ENCODE data around the gene SPDYE6.
"Not testable (repeated sequence)": the region's sequence is repeated elsewhere in the genome, so short reads cannot be mapped to it uniquely, and the experiment has no call there.

SPDYE6 gene

DNA sequence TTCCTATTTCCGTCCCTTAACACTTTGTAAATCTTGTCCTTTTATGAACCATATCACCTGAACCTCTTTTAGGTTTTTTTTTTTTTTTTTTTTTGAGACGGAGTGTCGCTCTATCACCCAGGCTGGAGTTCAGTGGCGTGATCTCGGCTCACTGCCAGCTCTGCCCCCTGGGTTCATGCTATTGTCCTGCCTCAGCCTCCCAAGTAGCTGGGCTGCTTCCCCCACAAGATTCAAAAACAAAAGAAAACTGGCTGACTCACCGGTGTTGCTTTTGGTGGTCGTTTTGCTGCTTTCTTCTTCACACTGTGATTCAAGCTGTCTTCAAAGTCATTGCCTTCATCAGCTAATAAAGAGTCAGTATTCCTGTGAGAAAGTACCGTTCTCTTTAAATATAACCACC, 24.6 kb upstream of the SPDYE6 start:
- H3K4me3 Mint-ChIP-seq, H3K36me3 Mint-ChIP-seq, H3K4me1 Mint-ChIP-seq, H3K27ac Mint-ChIP-seq, H3K9me3 Mint-ChIP-seq, H3K27me3 Mint-ChIP-seq: not testable (repeated sequence)

GRCh38 chr7:102376964-102377466, 20.8 kb upstream of the SPDYE6 start:
- Mint-ChIP-seq H3K36me3 (peaks cover 6% of the 10 kb centered on the region), H3K4me1 (peaks cover 6% of the 10 kb centered on the region), H3K27me3 (no peaks in the 10 kb centered on the region), H3K9me3 (no peaks in the 10 kb centered on the region), H3K27ac (no peak overlapping the region), H3K4me3 (no peak overlapping the region)

DNA sequence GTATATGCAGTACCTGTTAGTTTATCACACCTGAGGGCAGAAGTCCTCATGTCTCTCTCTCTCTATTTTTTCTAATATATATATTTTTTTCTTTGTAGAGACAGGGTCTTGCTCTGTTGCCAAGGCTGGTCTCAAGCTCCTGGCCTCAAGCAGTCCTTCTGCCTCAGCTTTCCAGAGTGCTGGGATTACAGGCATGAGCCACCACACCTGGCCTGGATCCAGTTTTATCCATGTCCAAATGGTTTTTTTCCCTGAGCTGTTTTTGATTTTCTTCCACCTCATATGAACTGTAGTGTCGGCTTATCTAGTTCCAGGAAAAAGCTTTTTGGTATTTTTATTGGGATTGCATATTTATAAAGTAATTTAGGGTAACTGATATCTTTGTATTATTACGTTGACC, 16.6 kb upstream of the SPDYE6 start:
- H3K27ac Mint-ChIP-seq, H3K9me3 Mint-ChIP-seq, H3K4me3 Mint-ChIP-seq, H3K27me3 Mint-ChIP-seq: not testable (repeated sequence)
- H3K4me1 Mint-ChIP-seq: peaks cover 28% of the 10 kb centered on the region
- peaks cover 16% of the 10 kb centered on the region for H3K36me3 Mint-ChIP-seq

DNA sequence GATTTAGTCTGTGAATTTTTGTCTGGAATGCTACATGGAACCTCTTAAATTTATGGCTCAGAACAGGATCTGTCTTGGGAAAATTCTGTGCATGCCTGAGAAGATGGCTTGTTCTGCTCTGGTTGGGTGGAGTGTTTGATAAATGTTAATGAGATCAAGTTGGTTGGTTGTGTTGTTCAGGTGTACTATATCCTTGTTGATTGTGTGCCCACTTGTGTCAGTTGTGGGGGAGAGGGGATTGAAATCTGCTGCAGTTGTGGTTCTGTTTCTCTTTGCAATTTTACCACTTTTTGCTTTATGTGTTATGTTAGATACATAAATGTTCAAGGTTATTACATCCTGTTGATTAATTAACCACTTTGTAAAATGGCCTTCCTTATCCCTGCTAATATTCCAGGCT, 13.8 kb upstream of the SPDYE6 start:
- H3K4me1 Mint-ChIP-seq: peaks cover 44% of the 10 kb centered on the region
- not testable (repeated sequence) for H3K9me3 Mint-ChIP-seq, H3K27ac Mint-ChIP-seq, H3K4me3 Mint-ChIP-seq, H3K27me3 Mint-ChIP-seq
- peaks cover 15% of the 10 kb centered on the region for H3K36me3 Mint-ChIP-seq

GRCh38 chr7:102365390-102365789, 9.1 kb upstream of the SPDYE6 start:
- H3K36me3 Mint-ChIP-seq, H3K9me3 Mint-ChIP-seq, H3K27me3 Mint-ChIP-seq, H3K27ac Mint-ChIP-seq: not testable (repeated sequence)
- Mint-ChIP-seq H3K4me3 (peak overlapping the region; percentile 91), H3K4me1 (peaks cover 35% of the 10 kb centered on the region)

DNA sequence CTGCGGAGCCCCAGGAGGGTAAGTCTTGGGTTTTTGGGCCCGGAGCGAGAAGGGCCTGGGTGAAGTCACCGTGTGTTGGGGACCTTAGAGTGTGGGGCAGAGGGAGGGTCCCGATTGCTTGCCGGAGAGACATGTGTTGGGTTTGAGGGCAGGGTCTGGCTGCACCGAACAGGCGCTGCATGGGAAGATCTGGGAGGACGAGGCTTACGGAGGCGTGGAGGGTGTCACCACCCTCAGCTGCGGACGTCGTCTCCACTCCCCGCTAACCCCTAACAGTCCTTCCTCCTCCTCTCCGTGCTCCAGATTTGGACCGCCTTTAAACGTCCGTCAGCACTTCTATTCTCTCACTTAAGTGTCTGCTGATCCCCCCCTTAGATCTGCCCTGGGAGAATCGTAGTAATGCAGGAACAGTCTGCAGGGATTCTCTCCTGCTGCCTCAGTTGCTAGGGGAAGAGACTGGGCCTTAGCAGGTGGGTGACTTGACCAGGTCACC, 8.2 kb upstream of the SPDYE6 start:
- not testable (repeated sequence) for H3K27me3 Mint-ChIP-seq, H3K9me3 Mint-ChIP-seq, H3K36me3 Mint-ChIP-seq
- peak overlapping the region; percentile 80 for H3K27ac Mint-ChIP-seq
- H3K4me3 Mint-ChIP-seq: peak overlapping the region; percentile 91
- H3K4me1 Mint-ChIP-seq: peaks cover 29% of the 10 kb centered on the region

DNA sequence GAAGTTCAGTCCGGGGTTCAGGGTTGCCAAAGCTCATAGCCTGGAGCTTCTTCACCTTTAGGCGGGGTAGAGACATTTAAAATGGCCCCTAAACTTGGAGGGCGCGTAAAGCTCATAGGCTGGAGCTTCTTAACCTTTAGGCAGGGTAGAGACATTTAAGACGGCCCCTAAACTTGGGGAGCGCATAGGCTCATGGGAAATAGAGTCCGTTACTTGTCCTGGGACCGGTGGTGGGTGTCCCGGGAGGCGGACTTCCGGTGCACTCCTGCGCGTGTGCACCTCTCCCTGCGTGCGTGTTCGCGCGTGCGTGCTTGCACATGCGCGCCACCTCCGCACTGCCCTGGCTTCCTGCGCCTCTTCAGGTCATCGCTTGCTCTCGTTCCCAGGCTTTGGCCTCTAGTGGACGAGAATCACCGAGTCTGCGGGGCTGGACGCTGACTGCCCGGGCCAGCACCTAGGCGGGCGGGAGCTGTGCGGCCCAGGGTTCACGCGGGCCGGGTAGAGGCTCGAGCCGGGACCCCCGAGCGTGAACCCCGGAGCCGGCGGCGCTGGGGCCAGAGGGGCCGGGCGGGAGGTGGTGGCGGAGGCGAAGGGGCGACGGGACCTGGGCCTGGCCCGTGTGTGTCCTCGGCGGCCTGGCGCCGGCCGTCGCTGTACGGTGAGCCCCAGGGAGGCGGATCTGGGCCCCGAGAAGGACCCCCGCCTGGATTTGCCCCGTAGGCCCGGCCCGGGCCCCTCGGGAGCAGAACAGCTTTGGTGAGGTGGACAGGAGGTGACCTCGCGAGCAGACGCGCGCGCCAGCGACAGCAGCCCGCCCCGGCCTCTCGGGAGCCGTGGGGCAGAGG, 7.5 kb upstream of the SPDYE6 start:
- Mint-ChIP-seq H3K4me3 (peak overlapping the region; percentile 91), H3K4me1 (peaks cover 29% of the 10 kb centered on the region), H3K27ac (peak overlapping the region; percentile 89)
- H3K27me3 Mint-ChIP-seq, H3K9me3 Mint-ChIP-seq, H3K36me3 Mint-ChIP-seq: not testable (repeated sequence)

DNA sequence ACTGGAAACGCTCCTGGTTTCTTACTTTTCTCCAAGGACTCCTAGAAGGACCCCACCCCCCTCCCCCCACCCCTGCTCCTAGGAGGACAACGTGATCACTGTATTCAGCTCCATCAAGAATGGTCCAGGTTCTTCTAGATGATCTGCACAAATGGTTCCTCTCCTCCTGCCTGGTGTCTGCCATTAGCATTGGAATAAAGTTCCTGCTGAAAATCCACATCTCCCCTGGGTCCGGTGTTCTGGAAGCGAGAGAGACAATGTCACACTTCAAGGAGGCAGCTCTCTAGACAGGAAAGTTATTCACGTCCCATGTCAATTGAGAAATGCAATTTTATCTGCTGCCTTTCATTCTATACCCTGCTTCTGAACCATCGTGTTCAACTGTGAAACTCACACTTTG, 9.3 kb downstream of the SPDYE6 start:
- H3K27ac Mint-ChIP-seq, H3K9me3 Mint-ChIP-seq, H3K27me3 Mint-ChIP-seq, H3K4me1 Mint-ChIP-seq, H3K4me3 Mint-ChIP-seq, H3K36me3 Mint-ChIP-seq: not testable (repeated sequence)

DNA sequence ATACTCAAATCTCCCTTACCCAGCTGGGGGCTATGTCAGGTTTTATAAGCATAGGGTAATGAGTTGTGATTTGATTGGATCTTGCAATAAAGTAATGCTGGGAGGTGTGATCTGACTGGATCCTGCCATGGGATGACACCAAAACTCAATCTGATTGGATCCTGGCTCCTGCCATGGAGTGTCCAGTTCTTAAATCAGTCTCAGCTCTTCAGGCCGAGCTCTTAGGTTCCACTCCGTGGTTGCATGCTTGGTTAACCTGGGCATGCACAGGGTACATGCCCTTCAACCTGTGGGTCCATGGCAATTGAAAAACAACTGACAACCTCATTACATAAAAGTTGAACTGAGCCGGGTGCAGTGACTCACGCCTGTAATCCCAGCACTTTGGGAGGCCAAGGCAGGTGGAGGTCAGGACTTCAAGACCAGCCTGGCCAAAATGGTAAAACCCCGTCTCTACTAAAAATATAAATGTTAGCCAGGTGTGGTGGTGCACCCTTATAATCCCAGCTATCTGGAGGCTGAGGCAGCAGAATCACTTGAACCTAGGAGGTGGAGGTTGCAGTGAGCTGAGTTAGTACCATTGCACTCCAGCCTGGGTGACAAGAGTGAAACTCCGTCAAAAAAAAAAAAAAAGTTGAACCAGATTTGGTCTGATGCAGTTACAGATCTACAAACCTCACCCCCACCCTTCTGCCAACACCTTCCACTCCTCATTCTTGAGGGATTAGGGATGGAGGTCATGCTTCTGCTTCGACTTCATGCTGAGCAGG, 15.5 kb downstream of the SPDYE6 start:
- H3K27ac Mint-ChIP-seq, H3K9me3 Mint-ChIP-seq, H3K4me1 Mint-ChIP-seq, H3K4me3 Mint-ChIP-seq, H3K36me3 Mint-ChIP-seq, H3K27me3 Mint-ChIP-seq: not testable (repeated sequence)

GRCh38 chr7:102337420-102337819, 18.8 kb downstream of the SPDYE6 start:
- H3K27ac Mint-ChIP-seq, H3K36me3 Mint-ChIP-seq, H3K9me3 Mint-ChIP-seq, H3K4me3 Mint-ChIP-seq, H3K27me3 Mint-ChIP-seq, H3K4me1 Mint-ChIP-seq: not testable (repeated sequence)

DNA sequence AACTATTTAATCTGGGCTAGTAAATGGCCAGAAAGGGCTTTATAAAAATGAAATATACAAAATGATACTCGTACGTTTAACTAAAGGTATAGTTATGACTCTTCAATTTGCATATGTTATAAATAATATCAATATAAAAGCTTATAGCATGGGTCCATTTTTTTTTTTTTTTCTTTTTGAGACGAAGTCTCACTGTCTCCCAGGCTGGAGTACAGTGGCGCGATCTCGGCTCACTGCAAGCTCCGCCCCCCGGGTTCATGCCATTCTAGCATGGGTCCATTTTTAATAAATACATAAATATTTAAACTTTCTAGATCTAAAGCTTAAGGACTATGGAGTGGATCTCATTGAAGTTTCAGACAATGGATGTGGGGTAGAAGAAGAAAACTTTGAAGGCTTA, 19.2 kb downstream of the SPDYE6 start:
- not testable (repeated sequence) for H3K4me3 Mint-ChIP-seq, H3K36me3 Mint-ChIP-seq, H3K27ac Mint-ChIP-seq, H3K9me3 Mint-ChIP-seq, H3K4me1 Mint-ChIP-seq, H3K27me3 Mint-ChIP-seq

- not testable (repeated sequence) for H3K4me1 Mint-ChIP-seq, H3K9me3 Mint-ChIP-seq, H3K36me3 Mint-ChIP-seq, H3K27ac Mint-ChIP-seq, H3K27me3 Mint-ChIP-seq, H3K4me3 Mint-ChIP-seq
These were observed 20.7 kb downstream of the SPDYE6 start for GRCh38 chr7:102335574-102335973.

- not testable (repeated sequence) for H3K4me1 Mint-ChIP-seq
These were observed 25.4 kb downstream of the SPDYE6 start for GRCh38 chr7:102330666-102331460.

GRCh38 chr7:102329366-102329765, 26.9 kb downstream of the SPDYE6 start:
- not testable (repeated sequence) for H3K4me1 Mint-ChIP-seq, H3K4me3 Mint-ChIP-seq

More at GRCh38 chr7:102330666-102331460, 25.4 kb downstream of the SPDYE6 start:
- not testable (repeated sequence) for H3K36me3 Mint-ChIP-seq, H3K27ac Mint-ChIP-seq, H3K9me3 Mint-ChIP-seq, H3K27me3 Mint-ChIP-seq, H3K4me3 Mint-ChIP-seq

GRCh38 chr7:102328863-102329262, 27.4 kb downstream of the SPDYE6 start:
- not testable (repeated sequence) for H3K27ac Mint-ChIP-seq, H3K36me3 Mint-ChIP-seq, H3K4me1 Mint-ChIP-seq, H3K27me3 Mint-ChIP-seq, H3K4me3 Mint-ChIP-seq, H3K9me3 Mint-ChIP-seq

More at GRCh38 chr7:102329366-102329765, 26.9 kb downstream of the SPDYE6 start:
- not testable (repeated sequence) for H3K9me3 Mint-ChIP-seq, H3K36me3 Mint-ChIP-seq, H3K27me3 Mint-ChIP-seq, H3K27ac Mint-ChIP-seq

DNA sequence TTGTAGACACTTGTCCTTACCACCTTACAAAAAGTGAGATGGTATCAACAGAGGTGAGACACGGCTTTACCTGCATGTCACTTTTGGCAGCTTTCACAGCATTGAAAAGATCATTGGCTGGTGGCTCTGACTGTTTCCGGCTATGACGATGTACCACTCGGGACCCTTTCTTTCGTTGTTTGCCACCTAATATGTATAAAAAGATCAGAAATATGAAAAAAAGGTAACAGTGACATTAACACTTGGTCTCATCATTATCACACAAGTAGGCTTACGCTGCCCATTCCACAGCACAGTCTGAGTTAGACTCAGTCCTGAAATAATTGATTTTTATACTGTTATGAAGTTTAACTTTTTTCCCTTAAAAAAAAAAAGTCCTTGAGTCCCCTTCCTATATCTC, 29.1 kb downstream of the SPDYE6 start:
- not testable (repeated sequence) for H3K27me3 Mint-ChIP-seq, H3K9me3 Mint-ChIP-seq, H3K27ac Mint-ChIP-seq, H3K4me1 Mint-ChIP-seq, H3K36me3 Mint-ChIP-seq, H3K4me3 Mint-ChIP-seq
